GM08714 (cell line): Measurements from ENCODE around the gene ASB2.

Experiments
- H3K4me3 ChIP-seq: fragments of 200-500 bp; sonication (Bioruptor generic); 2 replicates; pipeline ENCODE4 v1.5.1; 2014; ENCODE audit warnings: mild to moderate bottlenecking, low read length, inconsistent platforms
- ZNF274 ChIP-seq: IDR thresholded peaks from 2 replicates; pipeline ENCODE4 v1.6.1; 2012; ENCODE audit warnings: mild to moderate bottlenecking, low read depth, low read length

ASB2 gene

GRCh38 chr14:94009767-94010166 is 33.4 kb upstream of the ASB2 start:
- no peak for TF ChIP-seq ZNF274
- H3K4me3 ChIP-seq, result no peak overlapping the region

DNA sequence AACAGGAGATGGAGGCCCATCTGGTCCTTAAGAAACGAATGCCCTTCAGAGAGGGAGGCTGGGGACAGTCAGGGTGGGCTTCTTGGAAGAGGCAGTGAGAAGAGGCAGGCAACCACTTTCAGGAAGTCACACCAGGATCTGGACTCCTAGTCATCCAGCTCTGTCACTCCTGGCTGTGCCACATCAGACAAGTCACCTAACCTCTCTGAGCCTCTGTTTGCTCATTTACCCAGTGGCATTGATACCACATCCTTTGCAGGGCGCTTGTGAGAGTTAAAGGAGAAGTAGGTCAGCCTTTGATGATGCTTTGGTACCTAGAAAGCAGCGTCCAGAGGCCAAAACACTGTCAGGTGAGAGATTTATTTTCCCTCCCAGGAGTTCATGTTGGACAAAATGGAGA is 31.9 kb upstream of the ASB2 start:
- no peak overlapping the region for H3K4me3 ChIP-seq
- TF ChIP-seq ZNF274, result no peak

- no peak overlapping the region for H3K4me3 ChIP-seq
Observed at GRCh38 chr14:94005324-94006073, 29.1 kb upstream of the ASB2 start.

DNA sequence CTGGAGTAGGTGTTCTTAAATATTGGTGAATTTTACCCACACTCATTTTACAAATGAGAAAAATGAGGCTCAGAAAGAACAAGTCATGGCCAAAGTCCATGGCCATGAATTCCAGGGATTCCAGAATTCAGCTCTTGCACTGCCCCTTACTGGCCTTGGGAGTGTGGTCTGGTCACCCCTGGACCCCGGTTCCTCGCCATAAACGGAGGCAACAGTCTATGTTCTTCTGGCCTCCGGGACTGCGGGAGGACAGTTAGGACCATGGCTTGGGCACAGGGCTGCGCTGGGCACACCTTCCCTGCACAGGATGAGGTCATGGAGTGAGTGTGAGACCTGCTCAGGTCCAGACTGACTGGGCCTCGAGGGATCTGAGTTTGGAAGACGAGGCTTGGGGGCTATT is 27.6 kb upstream of the ASB2 start:
- H3K4me3 ChIP-seq, result no peak overlapping the region
- TF ChIP-seq ZNF274, result no peak

More at GRCh38 chr14:94005324-94006073, 29.1 kb upstream of the ASB2 start:
- TF ChIP-seq ZNF274, result no peak

GRCh38 chr14:94003397-94003796 is 27.0 kb upstream of the ASB2 start:
- H3K4me3 ChIP-seq, result no peak overlapping the region
- TF ChIP-seq ZNF274, result no peak

- TF ChIP-seq ZNF274, result no peak
- no peak overlapping the region for H3K4me3 ChIP-seq
Observed at GRCh38 chr14:94001501-94002396, 25.4 kb upstream of the ASB2 start.

DNA sequence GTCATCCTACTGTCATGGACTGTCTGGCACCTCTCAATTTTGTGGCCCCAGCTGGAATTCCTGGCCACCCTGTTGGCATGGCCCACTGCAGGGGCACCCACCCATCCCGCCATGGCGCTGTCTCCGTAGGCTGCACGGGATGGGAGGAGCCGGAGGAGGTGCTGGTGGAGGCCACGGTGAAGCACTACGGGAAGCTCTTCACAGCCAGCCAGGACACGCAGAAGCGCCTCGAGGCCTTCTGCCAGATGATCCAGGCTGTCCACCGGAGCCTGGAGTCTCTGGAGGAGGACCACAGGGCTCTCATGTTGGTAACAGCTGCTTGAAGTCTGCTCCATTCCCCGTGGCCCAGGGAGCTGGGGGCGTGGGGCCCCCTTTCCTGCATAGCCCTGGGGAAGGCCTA is 24.6 kb upstream of the ASB2 start:
- no peak for TF ChIP-seq ZNF274
- no peak overlapping the region for H3K4me3 ChIP-seq

- no peak for TF ChIP-seq ZNF274
- no peak overlapping the region for H3K4me3 ChIP-seq
Observed at GRCh38 chr14:94000267-94000666, 23.9 kb upstream of the ASB2 start.

DNA sequence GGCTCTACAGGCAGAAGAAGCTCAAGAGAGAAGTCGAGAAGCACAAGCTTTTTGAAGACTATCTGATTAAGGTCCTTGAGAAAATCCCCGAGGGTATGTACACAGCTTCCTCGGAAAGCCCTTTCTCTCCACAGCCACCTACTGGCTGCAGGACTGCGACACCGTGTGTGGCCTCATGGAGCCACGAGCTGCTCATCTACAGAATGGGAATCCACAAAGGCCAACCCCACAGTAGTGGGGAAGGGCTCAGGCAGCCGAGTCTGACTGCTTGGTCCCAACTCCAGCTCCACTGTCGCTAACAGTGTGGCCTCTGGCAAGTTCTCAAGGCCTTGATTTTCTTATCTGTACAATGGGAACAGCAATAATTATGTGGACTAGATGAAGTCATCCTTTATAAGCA is 23.2 kb upstream of the ASB2 start:
- no peak overlapping the region for H3K4me3 ChIP-seq
- TF ChIP-seq ZNF274, result no peak

DNA sequence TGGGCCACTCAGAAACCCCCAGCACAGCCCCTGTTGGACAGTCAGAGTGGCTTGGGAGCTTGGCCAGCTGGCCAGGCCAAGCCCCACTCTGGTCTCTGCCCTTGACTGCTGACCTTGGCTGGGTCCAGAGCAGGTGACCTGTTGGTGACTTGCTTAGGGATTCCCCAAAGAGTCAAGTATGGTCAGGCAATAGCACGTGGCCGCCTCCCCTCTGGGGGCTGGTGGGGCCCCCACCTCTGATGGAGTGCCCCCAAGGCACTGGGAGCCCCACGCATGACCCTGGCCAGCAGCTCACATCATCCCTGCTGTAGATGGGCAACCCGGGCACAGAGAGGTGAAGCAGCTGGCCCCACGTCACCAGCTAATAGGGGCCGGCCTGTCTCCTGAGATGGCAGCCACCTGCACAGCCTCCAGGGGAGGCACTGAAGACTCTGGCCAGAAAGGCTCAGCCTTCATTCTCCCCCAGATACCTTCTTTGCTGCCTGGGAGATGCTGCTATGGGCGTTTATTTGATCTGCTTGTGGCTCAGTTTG is 22.6 kb upstream of the ASB2 start:
- no peak for TF ChIP-seq ZNF274
- no peak overlapping the region for H3K4me3 ChIP-seq

DNA sequence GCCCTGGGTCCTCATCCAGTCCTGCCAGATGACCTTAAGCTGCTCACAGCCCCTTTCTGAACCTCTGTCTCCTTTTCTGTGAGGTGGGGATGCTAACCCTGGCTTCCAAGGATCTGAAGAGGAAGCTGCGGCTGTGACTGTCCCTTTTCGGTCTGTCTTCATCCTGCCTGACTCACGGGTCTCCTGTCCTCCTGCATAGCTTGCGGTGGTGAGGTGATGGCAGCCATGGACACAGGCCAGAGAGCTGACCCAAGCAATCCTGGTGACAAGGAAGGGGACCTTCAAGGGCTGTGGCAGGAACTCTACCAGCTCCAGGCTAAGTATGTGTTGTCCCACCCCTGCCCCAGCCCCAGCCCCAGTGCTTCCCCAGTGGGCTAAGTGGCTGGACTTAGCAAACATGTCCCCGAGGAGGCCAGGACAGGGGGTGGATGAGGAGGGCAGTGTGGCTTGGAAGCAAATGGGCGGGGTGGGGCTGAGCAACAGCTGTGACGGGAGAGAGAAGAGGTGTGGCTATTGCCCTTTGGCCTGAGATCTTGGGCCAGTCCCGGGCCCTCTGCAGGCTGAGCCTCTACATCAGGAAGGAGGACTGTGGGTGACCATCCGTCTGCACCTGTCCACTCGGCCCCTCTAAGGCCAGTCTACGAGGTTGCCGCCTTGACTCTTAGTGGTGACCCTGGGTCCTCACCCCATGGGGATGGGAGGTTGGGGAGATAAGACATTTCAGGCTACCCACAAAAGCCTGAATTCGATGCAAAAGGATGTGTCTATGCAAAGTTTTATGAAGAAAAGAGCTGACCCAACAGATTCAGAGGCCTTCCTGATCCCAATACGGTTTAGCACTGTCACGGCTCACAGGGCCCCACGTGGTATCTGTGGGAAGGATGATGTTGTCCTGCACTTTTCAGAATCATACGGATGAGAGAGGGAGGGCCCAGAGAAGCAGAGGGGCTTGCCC is 21.8 kb upstream of the ASB2 start:
- H3K4me3 ChIP-seq, result no peak overlapping the region
- TF ChIP-seq ZNF274, result no peak

DNA sequence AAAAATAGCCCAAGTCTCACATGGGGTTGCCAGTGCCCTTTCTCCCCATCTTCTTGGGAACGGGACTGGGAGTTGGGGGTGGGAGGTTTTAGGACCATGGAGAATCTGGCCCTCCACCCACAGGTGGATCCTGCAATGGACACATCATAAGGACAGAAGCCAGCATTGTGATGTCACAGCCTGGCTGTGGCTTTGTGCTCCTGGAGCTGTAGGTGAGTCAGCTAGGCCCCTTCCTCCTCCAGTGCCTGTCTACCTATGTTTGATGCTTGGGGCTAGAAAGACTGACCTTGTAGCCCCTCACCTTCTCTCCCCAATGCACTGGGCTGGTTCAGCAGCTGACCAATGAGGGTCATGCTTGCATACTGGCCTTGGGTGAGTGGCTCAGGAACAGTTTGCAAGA is 20.7 kb upstream of the ASB2 start, which contains the start of gene CCDC197:
Gene CCDC197, plus strand, starts transcription at position 220 of the 400 bp plus-strand sequence. CDS start 831 bp downstream, outside the sequence.
- H3K4me3 ChIP-seq, result no peak within 1 kb of the TSS
- TF ChIP-seq ZNF274, result no peak

DNA sequence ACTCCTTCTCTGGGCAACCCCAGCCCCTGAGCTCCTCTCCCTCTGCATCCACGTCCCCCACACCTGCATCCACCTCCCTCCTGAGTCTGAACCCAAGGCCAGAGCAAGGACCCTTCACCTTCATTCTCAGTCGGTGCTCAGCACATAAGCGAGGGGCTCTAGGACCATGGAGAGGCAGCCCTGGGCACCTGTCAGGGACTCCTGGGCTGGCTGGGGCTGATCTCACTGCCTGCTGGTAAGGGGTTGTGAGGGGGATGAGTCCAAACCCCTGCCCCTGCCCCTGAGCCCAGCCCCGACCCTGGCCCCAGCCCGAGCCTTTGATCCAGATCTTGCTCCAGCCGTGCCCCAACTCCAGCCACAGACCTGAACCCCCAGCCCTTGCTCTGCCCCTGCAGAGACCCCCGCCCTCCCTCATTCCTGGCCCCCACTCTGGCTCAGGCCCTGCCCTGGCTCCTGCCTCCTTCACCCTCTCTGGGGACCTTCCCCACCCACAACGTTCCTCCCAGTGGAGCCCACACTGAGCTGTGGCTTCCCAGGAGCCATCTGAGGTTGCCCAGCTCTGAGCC is 19.8 kb upstream of the ASB2 start:
- no peak for TF ChIP-seq ZNF274
- no peak overlapping the region for H3K4me3 ChIP-seq
